ENCODE measurements around the gene VPS54. TPM values are rescaled to one million over a fixed set of nuclear protein-coding genes. Genes with fewer than 3 reads are reported as not detected.
"Not testable (repeated sequence)": the region's sequence is repeated elsewhere in the genome, so short reads cannot be mapped to it uniquely, and the experiment has no call there.

The VPS54 gene
- total RNA-seq, 1 donor = 18.8 TPM

DNA sequence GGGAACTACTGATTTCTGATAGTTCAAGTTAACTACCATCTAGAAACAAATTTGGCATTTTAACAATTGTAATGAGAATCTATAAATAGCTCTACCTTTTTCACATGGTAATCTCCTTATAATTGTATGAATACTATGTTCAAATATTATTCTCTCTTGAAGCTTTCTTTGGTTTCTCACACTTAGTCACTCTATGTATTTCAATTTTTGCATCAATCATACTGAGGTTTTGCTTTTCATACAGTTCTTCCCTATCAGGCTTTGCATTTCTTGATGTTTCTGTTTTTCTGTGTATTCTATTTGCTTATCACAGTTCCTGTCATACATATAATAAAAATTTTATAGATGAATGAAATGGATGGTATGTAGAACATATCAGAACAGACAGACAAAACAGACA lies 16.0 kb downstream of the VPS54 start:
- TF ChIP-seq, protein P1, sequence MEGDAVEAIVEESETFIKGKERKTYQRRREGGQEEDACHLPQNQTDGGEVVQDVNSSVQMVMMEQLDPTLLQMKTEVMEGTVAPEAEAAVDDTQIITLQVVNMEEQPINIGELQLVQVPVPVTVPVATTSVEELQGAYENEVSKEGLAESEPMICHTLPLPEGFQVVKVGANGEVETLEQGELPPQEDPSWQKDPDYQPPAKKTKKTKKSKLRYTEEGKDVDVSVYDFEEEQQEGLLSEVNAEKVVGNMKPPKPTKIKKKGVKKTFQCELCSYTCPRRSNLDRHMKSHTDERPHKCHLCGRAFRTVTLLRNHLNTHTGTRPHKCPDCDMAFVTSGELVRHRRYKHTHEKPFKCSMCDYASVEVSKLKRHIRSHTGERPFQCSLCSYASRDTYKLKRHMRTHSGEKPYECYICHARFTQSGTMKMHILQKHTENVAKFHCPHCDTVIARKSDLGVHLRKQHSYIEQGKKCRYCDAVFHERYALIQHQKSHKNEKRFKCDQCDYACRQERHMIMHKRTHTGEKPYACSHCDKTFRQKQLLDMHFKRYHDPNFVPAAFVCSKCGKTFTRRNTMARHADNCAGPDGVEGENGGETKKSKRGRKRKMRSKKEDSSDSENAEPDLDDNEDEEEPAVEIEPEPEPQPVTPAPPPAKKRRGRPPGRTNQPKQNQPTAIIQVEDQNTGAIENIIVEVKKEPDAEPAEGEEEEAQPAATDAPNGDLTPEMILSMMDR (IDR thresholded peaks at IDR 0.05; ENCODE audit: extremely low read depth, low read depth, low read length) = no peak
- no peaks in the 10 kb centered on the region for H3K36me3 ChIP-seq (ENCODE audit: insufficient read depth, low read length)
- no peak for DNase-seq (ENCODE audit: insufficient read length, low spot score, missing footprints)
- no peak overlapping the region for H2AFZ ChIP-seq (ENCODE audit: low read length)
- no peaks in the 10 kb centered on the region for H3K9me3 ChIP-seq (ENCODE audit: low read depth, low read length)
- H3K79me2 ChIP-seq (ENCODE audit: insufficient read depth, low read length) = peaks cover 71% of the 10 kb centered on the region
- H3K27ac ChIP-seq (ENCODE audit: low read depth, low read length) = no peak overlapping the region
- H3K4me2 ChIP-seq (ENCODE audit: insufficient read depth, low read length) = no peak overlapping the region
- H4K20me1 ChIP-seq (ENCODE audit: insufficient read depth, low read length) = peaks cover 37% of the 10 kb centered on the region
- no peaks in the 10 kb centered on the region for H3K4me1 ChIP-seq (ENCODE audit: insufficient read depth, low read length)
- no peaks in the 10 kb centered on the region for H3K27me3 ChIP-seq (ENCODE audit: insufficient read depth, low read length)
- H3K4me3 ChIP-seq (ENCODE audit: insufficient read depth, low read length) = no peak overlapping the region

DNA sequence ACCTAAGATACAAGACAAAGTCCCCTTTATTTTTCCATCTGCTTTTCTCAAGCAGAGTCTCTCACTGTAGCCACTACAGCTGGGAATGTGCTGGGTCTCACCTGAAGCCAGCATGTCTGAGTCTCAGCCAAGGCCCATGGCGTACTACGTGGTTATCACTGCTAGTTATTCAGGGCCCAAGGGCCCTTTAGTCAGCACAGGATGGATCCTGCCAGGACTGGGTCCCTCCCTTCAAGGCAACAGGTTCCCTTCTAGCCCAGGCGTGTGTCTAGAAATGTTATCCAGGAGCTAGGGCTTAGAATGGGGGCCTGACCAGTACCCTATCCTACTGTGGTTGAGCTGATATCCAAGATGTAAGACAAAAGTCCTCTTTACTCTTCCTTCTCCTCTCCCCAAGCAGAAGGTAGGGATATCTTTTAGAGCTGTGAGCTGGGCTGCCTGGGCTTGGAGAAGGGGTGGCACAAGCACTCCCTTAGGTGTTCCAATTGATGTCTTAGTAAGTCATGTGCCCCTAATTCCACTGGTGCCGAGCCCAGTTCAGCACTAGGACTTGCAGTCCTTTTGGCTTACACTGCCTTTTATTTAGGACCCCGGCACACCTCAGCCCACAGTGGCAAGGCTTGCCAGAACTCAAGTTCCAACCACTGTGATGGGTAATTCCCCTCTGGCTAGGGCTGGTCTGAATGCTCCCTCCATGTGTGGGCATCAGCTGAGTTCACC lies 17.7 kb downstream of the VPS54 start:
- Histone ChIP-seq H3K36me3 (ENCODE audit: insufficient read depth, low read length) (no peaks in the 10 kb centered on the region), H3K27ac (ENCODE audit: low read depth, low read length) (no peak overlapping the region), H2AFZ (ENCODE audit: low read length) (no peak overlapping the region), H3K4me3 (ENCODE audit: insufficient read depth, low read length) (no peak overlapping the region), H3K79me2 (ENCODE audit: insufficient read depth, low read length) (peaks cover 61% of the 10 kb centered on the region), H3K4me1 (ENCODE audit: insufficient read depth, low read length) (no peaks in the 10 kb centered on the region), H3K27me3 (ENCODE audit: insufficient read depth, low read length) (no peaks in the 10 kb centered on the region), H4K20me1 (ENCODE audit: insufficient read depth, low read length) (peaks cover 24% of the 10 kb centered on the region), H3K4me2 (ENCODE audit: insufficient read depth, low read length) (no peak overlapping the region), H3K9me3 (ENCODE audit: low read depth, low read length) (no peaks in the 10 kb centered on the region)
- TF ChIP-seq, protein P1 (IDR thresholded peaks at IDR 0.05; ENCODE audit: extremely low read depth, low read depth, low read length) = no peak
- no peak for DNase-seq (ENCODE audit: insufficient read length, low spot score, missing footprints)

GRCh38 chr2:64000630-64001381 lies 18.4 kb downstream of the VPS54 start:
- TF ChIP-seq, protein P1 (IDR thresholded peaks at IDR 0.05; ENCODE audit: extremely low read depth, low read depth, low read length) = no peak
- no peaks in the 10 kb centered on the region for H3K27me3 ChIP-seq (ENCODE audit: insufficient read depth, low read length)
- H3K4me3 ChIP-seq (ENCODE audit: insufficient read depth, low read length) = no peak overlapping the region
- H4K20me1 ChIP-seq (ENCODE audit: insufficient read depth, low read length) = peaks cover 24% of the 10 kb centered on the region
- H3K9me3 ChIP-seq (ENCODE audit: low read depth, low read length) = no peaks in the 10 kb centered on the region
- no peak overlapping the region for H3K27ac ChIP-seq (ENCODE audit: low read depth, low read length)
- no peak for DNase-seq (ENCODE audit: insufficient read length, low spot score, missing footprints)
- H3K79me2 ChIP-seq (ENCODE audit: insufficient read depth, low read length) = peaks cover 55% of the 10 kb centered on the region
- no peaks in the 10 kb centered on the region for H3K36me3 ChIP-seq (ENCODE audit: insufficient read depth, low read length)
- no peak overlapping the region for H2AFZ ChIP-seq (ENCODE audit: low read length)
- H3K4me2 ChIP-seq (ENCODE audit: insufficient read depth, low read length) = no peak overlapping the region
- no peaks in the 10 kb centered on the region for H3K4me1 ChIP-seq (ENCODE audit: insufficient read depth, low read length)

- Histone ChIP-seq H3K27me3 (ENCODE audit: insufficient read depth, low read length) (no peaks in the 10 kb centered on the region), H3K4me3 (ENCODE audit: insufficient read depth, low read length) (no peak overlapping the region), H3K27ac (ENCODE audit: low read depth, low read length) (no peak overlapping the region), H3K4me2 (ENCODE audit: insufficient read depth, low read length) (no peak overlapping the region), H3K79me2 (ENCODE audit: insufficient read depth, low read length) (peaks cover 44% of the 10 kb centered on the region), H3K4me1 (ENCODE audit: insufficient read depth, low read length) (peaks cover 3% of the 10 kb centered on the region), H3K9me3 (ENCODE audit: low read depth, low read length) (no peaks in the 10 kb centered on the region), H3K36me3 (ENCODE audit: insufficient read depth, low read length) (no peaks in the 10 kb centered on the region), H4K20me1 (ENCODE audit: insufficient read depth, low read length) (peaks cover 28% of the 10 kb centered on the region), H2AFZ (ENCODE audit: low read length) (no peak overlapping the region)
- DNase-seq (ENCODE audit: insufficient read length, low spot score, missing footprints) = no peak
- TF ChIP-seq, protein P1 (IDR thresholded peaks at IDR 0.05; ENCODE audit: extremely low read depth, low read depth, low read length) = no peak
These were observed 20.2 kb downstream of the VPS54 start for GRCh38 chr2:63999049-63999448.

DNA sequence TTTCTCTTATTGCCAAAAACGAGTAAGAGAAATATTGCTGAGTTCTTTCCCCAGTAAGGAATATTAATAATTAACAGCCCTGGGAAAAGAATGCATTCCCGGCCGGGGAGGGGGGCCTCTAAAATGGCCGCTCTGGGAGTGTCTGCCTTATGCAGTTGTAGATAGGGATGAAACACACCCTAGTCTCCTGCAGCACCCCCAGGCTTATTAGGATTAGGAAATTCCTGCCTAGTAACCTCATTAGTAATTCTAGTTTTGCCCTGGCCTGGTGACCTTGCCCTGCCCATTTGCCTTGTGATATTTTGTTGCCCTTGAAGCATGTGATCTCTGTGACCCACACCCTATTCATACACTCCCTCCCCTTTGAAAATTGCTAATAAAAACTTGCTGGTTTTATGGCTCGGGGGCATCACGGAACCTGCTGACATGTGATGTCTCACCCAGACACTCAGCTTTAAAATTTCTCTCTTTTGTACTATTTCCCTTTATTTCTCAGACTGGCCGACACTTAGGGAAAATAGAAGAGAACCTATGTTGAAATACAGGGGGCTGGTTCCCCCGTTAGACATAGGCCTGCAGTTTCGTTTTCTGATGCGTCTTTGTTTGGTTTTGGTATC lies 22.5 kb downstream of the VPS54 start:
- H2AFZ ChIP-seq (ENCODE audit: low read length); H3K4me3 ChIP-seq (ENCODE audit: insufficient read depth, low read length); H3K4me1 ChIP-seq (ENCODE audit: insufficient read depth, low read length); H3K9me3 ChIP-seq (ENCODE audit: low read depth, low read length); H3K4me2 ChIP-seq (ENCODE audit: insufficient read depth, low read length); DNase-seq (ENCODE audit: insufficient read length, low spot score, missing footprints); H3K36me3 ChIP-seq (ENCODE audit: insufficient read depth, low read length); H3K27ac ChIP-seq (ENCODE audit: low read depth, low read length); H3K27me3 ChIP-seq (ENCODE audit: insufficient read depth, low read length): not testable (repeated sequence)
- Histone ChIP-seq H4K20me1 (ENCODE audit: insufficient read depth, low read length) (peaks cover 22% of the 10 kb centered on the region), H3K79me2 (ENCODE audit: insufficient read depth, low read length) (peaks cover 38% of the 10 kb centered on the region)

All from osteoblast (primary cell).